GM04503 (cell line): Measurements from ENCODE around the gene EXOC6B.

Experiments
- DNase-seq: peaks from one replicate; pipeline ENCODE4 v3.0.0-alpha.2; 2012; ENCODE audit warnings: low read depth

EXOC6B gene

GRCh38 chr2:72159211-72159993 lies 666.4 kb downstream of the EXOC6B start:
- DNase-seq: no peak

DNA sequence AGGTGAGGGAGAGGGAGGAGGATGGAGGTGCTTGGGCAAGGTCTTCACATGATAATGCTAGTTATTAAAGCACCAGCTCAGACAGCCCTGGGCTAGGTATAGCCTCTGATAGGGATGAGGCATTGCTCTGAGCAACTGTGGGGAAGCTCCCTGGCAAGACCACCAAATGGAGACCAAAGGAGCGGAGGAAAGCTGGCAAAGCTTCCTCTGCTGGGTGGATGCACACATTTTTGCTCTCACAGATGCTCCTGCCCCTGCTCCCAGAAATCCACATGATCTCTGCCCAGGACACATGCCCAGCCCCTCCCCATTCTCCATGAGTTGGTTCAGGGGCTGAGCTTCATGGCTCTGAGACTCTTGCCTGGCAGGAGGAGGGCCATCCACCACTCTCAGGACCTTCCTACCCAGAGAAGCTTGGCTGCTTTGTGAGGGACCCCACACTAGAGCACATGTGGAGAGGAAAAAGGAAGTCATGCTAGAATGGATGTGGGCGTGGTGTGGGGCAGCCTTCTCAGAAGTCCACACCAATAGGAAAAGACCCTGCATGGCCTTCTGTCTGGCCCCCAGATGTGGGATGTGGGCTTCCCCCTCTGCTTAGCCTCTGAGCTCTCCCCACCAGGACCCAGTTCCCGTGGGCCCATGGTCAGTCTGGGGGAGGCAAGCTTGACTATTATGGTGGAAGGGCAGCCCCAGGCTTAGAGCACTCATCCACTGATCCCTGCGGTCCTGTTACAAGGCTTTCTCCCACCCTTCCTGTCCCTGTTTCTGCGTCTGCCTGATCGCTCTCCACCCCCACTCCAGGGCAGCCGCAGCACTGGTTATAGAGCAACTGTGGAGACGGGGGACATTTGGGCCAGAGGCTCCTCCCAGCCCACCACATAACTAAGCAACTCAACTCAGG lies 667.7 kb downstream of the EXOC6B start:
- DNase-seq: no peak

GRCh38 chr2:72156872-72157271 lies 669.0 kb downstream of the EXOC6B start:
- DNase-seq: no peak

- DNase-seq: no peak
Observed at GRCh38 chr2:72155737-72156136, 670.1 kb downstream of the EXOC6B start.

DNA sequence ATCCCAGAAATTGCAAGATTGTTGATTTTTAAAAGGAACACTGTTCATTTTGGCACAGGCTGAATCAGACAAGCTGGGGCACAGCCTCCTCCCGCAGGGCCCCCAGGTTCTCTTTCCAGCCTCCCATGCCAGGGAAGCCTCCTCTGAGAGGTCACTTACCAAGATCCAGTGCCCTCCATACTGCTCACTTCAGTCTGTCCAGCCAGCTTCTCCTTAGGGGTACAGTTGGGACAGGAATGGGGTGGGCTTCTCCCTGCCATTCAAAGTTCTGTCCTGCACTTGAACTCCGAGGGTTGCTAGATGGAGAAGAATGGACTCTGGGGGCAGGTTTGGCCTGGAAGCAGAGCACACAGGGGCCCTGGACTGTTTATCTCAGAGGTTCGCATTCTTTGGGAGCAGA lies 670.7 kb downstream of the EXOC6B start:
- no peak for DNase-seq

DNA sequence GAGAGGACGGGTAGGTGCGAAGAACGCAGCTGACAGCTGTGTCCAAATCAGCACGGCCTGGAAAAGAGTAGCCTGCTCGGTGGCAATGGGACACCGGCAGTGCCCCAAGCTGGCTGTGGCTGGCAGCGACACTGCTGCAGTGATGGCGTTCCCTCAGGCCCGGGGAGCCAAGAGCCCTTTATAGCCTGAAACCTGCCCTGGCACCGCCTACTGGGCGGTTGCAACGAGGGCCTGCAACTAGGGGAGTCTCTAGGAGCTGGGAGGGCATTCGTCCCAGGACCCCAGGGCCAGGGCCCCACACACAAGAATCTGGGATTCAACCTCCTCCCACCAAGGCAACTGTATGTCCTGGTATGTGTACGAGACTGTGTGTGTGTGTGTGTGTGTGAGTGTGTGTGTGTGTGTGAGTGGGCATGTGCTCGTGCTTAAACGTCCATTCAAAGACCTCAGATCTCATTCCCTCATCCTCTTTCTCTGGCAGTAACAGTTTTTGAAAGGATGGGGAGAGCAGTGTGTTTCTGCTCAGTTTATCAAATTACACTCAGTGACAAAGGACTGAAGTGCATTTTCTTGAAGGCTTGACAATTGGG lies 671.4 kb downstream of the EXOC6B start:
- no peak for DNase-seq

- no peak for DNase-seq
Observed at GRCh38 chr2:72153924-72154323, 671.9 kb downstream of the EXOC6B start.

- no peak for DNase-seq
Observed at GRCh38 chr2:72153026-72153791, 672.6 kb downstream of the EXOC6B start.

GRCh38 chr2:72150861-72151356 lies 674.9 kb downstream of the EXOC6B start:
- DNase-seq: no peak

- DNase-seq: peak; percentile 14
Observed at GRCh38 chr2:72150157-72150860, 675.5 kb downstream of the EXOC6B start.

- no peak for DNase-seq
Observed at GRCh38 chr2:72149556-72150156, 676.2 kb downstream of the EXOC6B start.

DNA sequence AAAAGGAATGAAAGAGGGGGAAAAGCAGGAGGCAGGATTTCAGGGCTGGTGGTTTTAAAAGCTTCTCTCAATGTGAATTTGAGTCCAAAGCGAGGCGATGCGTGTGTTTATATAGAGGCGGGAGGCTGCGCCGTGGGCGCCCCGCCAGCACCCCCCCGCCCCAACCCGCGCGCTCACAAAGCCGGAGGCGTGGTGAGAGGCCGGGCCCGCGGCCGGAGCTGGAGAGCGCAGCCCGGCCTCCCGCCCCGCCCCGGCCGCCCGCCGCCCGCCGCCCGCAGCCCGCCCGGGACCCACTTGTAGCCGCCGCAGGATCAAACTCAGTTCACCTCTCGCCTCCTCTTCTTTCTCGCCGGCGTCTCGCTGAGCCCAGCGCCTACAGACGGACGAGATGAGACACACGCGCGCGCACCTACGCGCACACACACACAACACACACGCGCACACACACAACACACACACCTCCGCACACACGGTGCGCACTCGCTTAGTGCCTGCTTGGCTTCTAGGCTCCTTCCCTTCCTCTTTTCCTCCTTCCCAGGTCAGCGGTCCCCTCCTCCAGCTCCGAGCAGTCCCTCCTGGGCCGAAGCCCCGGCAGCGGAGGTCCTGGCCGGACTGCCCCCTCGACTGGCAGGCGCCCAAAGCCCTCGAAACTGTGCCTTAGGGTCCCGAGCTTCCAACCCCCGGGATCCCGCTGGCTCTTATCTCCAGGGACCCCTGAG lies 676.8 kb downstream of the EXOC6B start:
- DNase-seq: no peak

GRCh38 chr2:72148003-72148836 lies 677.6 kb downstream of the EXOC6B start:
- no peak for DNase-seq

DNA sequence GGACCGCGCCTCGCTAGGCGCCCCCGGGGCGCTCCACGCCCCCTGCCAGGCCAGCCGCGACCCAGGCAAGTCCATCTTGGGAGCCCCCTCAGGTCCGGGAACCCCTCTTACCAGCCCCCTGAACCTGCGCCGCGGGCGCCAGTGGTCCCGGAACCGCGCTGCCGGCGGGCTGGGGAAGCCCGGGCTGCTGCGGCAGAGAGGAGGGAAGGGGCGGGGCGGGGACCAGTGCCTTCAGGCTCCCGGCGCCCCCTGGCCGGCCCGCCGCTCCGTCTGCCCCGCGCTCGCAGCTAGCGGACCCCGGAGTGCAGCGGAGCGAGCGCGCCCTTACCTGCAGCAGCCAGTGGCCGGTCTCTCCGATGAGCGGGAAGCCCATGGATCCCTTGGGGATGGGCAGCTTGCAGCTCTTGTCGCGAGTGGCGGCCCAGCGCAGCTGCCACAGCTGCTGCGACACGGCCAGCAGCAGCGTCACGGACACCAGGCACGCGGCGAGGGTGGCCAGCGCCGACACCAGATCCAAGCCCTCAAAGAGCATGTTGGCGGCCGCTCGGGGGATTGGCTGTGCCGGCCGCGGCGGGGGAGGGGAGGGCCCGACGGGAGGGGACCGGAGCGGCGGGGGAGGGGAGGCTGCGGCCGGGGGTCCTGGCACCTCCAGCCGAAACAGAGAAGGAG lies 678.4 kb downstream of the EXOC6B start, which contains the start of gene CYP26B1:
Gene CYP26B1 (minus strand): TSS at position 560 of the 669 bp plus-strand sequence. CDS start 28 bp downstream, at position 532.
- DNase-seq: no peak

DNA sequence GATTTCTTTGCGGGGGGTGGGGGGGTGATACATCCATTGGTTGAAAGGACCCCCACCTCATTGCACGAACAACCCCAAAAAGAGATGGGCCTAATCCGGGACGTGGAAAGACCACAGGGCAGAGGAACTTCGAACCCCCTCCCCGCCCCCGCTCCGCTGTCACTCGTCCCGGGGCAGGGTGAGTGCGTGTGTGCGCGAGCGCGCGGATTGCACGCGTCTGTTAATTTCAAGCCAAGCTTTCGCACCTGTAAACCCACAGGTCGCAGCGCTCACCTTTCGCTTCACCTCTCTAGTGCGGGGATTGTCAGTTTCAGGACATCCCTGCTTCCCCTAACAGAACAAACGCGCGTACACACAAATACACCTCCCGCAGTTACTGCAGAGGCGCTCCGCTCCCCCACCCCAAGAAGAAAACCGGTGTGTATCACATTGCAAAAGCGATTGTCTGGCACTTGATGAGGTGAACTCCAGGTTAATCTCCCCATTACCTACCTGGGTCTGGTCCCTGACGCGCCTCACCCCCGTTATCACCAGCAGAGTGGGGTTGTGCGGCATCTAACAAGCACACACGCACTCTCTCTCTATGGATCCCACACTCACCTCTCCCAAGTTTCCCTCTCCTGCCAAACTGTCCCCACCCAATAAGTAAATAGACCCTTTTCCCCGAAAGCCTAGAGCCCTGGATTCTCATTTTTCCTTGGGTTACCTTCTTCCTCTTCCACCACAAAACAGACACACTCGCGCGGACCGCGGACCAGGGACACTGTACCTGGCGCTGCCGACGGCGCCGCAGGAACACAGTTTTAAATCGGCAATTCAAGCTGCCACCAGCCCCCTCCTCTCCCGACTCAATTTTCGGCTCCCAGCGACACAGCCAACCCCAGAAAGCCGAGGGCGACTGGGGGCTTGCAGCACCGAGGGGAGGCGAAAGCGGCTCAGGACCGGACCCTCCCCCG lies 679.2 kb downstream of the EXOC6B start:
- DNase-seq: no peak

DNA sequence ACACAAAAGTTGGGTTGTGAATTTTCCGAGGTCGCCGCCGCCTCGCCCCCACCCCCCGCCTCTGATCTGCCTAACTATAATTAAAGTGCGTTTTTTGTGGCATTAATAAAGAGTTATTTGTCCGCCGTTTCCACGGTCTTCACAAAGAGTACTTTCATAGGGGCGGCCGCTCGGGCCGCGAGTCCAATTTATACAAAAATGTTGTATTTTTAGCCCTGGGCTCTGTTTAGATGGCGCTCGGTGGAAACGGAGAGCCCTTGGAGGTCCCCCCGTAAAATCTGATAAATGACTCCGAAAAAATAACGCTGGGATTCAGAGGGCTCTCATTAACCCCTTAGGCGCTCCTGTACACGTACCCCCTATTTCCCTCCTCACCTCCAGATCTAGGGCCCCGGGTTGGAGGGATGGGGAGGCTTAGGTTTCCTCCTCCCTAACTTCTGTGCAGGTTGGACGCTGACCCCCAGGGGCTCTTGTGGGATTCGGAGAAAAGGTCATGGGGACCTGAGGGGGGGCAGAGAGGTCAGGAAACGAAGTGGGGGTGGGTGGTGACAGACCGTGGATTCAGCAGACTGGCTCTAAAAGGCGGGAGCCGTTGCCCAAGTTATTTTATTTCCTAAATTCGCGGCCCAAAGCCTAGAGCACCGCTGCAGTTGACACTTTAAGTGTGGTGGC lies 680.0 kb downstream of the EXOC6B start:
- DNase-seq: no peak

- DNase-seq: no peak
Observed at GRCh38 chr2:72145289-72145657, 680.6 kb downstream of the EXOC6B start.
